IPS DF 6.9 (cell line): ENCODE data around the gene AKR1C4.
A peak's percentile ranks its signal among the peaks of the same experiment; 100 is the strongest.
"Not testable (repeated sequence)": the region's sequence is repeated elsewhere in the genome, so short reads cannot be mapped to it uniquely, and the experiment has no call there.

Experiments used
- DNase-seq: peaks from one replicate; pipeline ENCODE4 v3.0.0-alpha.2; 2013; ENCODE audit warnings: low read depth, low spot score
- H3K27ac ChIP-seq: one replicate; pipeline ENCODE4 v1.5.1; 2013; ENCODE audit warnings: low read length, control low read depth
- H3K27me3 ChIP-seq: 2 replicates; pipeline ENCODE4 v1.6.1; 2013; ENCODE audit warnings: mild to moderate bottlenecking, low read length; ENCODE audit not compliant: control insufficient read depth, insufficient read depth
- H3K36me3 ChIP-seq: 2 replicates; pipeline ENCODE4 v1.6.1; 2013; ENCODE audit warnings: low read length; ENCODE audit not compliant: control insufficient read depth, insufficient read depth
- H3K4me1 ChIP-seq: 2 replicates; pipeline ENCODE4 v1.6.1; 2013; ENCODE audit warnings: low read length; ENCODE audit not compliant: control insufficient read depth, insufficient read depth
- H3K4me3 ChIP-seq: 2 replicates; pipeline ENCODE4 v1.5.1; 2013; ENCODE audit warnings: mild to moderate bottlenecking, low read length
- H3K9me3 ChIP-seq: 2 replicates; pipeline ENCODE4 v1.6.1; 2013; ENCODE audit warnings: low read length, inconsistent platforms; ENCODE audit not compliant: control insufficient read depth, insufficient read depth
- WGBS: extraction: QIAGEN DNeasy Blood & Tissue Kit; methylation state at CpG from one replicate; pipeline ENCODE4 v1.1.7; 2013; ENCODE audit warnings: mixed read lengths, missing lambda C conversion rate; ENCODE audit not compliant: insufficient read length, insufficient coverage; 5-methylcytosine and 5-hydroxymethylcytosine counted together

AKR1C4 gene

GRCh38 chr10:5234106-5234860, 37.6 kb downstream of the AKR1C4 start:
- no peak for DNase-seq
- no CpG with 5 or more reads among the region's 6 CpGs for WGBS
- Histone ChIP-seq H3K4me3 (no peak overlapping the region), H3K9me3 (no peaks in the 10 kb centered on the region), H3K27ac (no peak overlapping the region), H3K36me3 (no peaks in the 10 kb centered on the region), H3K4me1 (no peaks in the 10 kb centered on the region), H3K27me3 (no peaks in the 10 kb centered on the region)

- H3K27ac ChIP-seq, DNase-seq, H3K4me1 ChIP-seq, H3K36me3 ChIP-seq, H3K27me3 ChIP-seq, H3K9me3 ChIP-seq, H3K4me3 ChIP-seq: not testable (repeated sequence)
- no CpG with 5 or more reads among the region's 2 CpGs for WGBS
These were observed 40.9 kb downstream of the AKR1C4 start for GRCh38 chr10:5237541-5237940.

DNA sequence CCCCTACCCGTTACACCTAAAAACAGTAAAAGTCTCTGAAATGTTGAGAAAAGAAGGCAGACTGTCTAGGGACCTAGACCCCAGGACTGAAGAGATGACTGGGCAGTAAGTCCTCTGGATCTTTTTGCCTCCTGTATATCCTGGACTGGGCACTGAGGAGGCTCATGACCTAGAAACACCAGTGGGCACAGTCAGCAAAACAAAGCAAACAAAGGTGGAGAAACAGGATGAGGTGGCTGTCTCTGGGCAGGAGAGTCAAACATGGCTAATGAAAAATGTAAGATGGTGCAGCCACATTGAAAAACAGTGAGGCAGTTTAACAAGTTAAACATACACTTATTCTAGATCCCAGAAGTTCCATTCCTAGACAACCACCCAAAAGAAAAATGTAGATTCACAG, 45.9 kb downstream of the AKR1C4 start:
- no peaks in the 10 kb centered on the region for H3K9me3 ChIP-seq
- no peaks in the 10 kb centered on the region for H3K27me3 ChIP-seq
- no peaks in the 10 kb centered on the region for H3K4me1 ChIP-seq
- H3K36me3 ChIP-seq: no peaks in the 10 kb centered on the region
- no peak overlapping the region for H3K4me3 ChIP-seq
- H3K27ac ChIP-seq: no peak overlapping the region
- no CpG with 5 or more reads among the region's 1 CpG for WGBS
- no peak for DNase-seq

DNA sequence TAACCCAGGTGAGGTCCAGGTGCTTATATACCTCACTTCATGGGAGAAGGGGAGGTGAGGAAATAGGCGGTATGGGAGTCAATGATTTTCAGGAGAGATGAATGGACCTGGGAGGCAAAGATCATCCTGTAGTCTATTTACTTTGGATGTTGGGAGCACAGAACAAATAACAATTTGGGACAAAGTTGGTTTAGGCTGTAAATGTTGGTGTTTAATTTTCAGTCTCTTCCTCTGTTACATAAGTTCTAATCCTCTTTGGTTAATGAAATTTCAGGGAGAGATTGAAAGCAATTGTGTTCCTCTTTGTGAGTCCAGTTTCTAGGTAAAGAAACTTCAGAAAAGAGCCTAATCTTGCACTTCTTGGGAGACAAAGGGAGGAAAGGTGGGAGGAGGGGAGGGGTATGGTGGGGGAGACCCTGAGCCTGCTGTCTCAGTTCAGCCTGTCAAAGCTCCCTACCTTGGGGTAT, 46.9 kb downstream of the AKR1C4 start:
- H3K4me1 ChIP-seq: no peaks in the 10 kb centered on the region
- H3K4me3 ChIP-seq: no peak overlapping the region
- H3K27ac ChIP-seq: no peak overlapping the region
- DNase-seq: no peak
- no peaks in the 10 kb centered on the region for H3K27me3 ChIP-seq
- no peaks in the 10 kb centered on the region for H3K36me3 ChIP-seq
- H3K9me3 ChIP-seq: no peaks in the 10 kb centered on the region
- WGBS: no CpG with 5 or more reads among the region's 1 CpG

DNA sequence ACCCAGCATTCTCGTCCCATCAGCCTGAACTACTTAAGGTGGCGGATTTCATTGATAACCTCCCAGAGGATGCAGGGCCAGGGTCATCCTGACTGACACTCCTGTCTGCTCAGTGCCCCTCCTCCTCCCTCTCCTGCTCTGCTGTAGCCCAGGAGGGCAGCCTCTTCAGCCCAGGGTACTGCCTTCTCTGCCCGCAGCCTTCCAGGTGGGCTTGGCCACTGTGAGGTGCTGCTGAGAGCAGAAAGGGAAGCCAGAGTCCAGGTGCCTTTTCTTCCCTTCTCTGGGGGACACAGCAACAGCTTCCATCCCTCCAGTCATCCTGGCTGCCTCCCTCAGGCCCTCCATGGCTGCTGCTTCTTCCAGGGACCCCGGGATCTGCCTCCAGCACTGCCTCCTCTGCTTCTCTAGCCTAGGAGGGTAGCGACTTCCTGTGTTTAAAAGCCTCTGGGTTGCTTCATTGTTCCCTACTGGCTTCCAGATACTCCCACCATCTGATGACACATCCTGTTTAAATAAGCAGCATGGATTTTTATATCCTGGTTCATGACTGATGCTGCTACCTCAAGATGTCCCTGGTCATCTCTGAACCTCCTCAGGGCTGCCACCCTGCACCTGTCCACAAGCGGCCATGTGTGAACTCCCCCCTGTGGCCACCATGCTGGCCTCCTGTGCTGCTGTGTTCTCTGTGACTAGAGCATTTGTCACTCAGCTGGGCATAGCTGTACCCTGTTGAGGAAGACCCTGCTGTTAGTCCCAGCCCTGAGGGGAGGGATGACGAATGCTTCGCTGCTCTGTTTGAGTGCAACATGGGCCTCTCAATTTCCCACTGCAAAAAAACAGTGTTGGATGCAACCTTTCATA, 55.8 kb downstream of the AKR1C4 start:
- Histone ChIP-seq H3K27me3 (no peaks in the 10 kb centered on the region), H3K36me3 (no peaks in the 10 kb centered on the region), H3K4me3 (no peak overlapping the region), H3K27ac (no peak overlapping the region), H3K9me3 (no peaks in the 10 kb centered on the region), H3K4me1 (no peaks in the 10 kb centered on the region)
- DNase-seq: peak; percentile 7
- no CpG with 5 or more reads among the region's 8 CpGs for WGBS

DNA sequence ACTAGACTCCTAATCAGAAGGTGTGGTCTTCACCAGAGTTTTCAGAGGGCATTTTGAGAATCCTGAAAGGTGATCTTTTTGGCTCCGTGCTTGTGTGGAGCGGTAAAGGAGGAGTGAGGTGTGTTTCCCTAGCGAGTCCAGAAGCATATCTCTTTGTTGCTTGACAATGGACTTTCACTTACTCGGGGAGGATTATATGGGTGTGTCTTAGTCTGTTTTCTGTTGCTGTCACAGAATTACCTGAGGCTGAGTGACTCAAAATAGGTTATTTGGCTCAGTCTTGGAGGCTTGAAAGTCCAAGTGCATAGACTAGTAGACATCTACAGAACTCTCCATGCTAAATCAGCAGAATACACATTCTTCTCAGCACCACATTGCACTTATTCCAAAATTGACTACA, 57.9 kb downstream of the AKR1C4 start:
- no peak overlapping the region for H3K27ac ChIP-seq
- H3K27me3 ChIP-seq: no peaks in the 10 kb centered on the region
- no peaks in the 10 kb centered on the region for H3K9me3 ChIP-seq
- no peak overlapping the region for H3K4me3 ChIP-seq
- H3K4me1 ChIP-seq: no peaks in the 10 kb centered on the region
- H3K36me3 ChIP-seq: no peaks in the 10 kb centered on the region
- no peak for DNase-seq
- no CpG with 5 or more reads among the region's 4 CpGs for WGBS

GRCh38 chr10:5257768-5258167, 61.1 kb downstream of the AKR1C4 start:
- H3K4me3 ChIP-seq, H3K36me3 ChIP-seq, H3K27me3 ChIP-seq, H3K27ac ChIP-seq, H3K9me3 ChIP-seq, H3K4me1 ChIP-seq, DNase-seq: not testable (repeated sequence)
- no CpG with 5 or more reads among the region's 3 CpGs for WGBS

DNA sequence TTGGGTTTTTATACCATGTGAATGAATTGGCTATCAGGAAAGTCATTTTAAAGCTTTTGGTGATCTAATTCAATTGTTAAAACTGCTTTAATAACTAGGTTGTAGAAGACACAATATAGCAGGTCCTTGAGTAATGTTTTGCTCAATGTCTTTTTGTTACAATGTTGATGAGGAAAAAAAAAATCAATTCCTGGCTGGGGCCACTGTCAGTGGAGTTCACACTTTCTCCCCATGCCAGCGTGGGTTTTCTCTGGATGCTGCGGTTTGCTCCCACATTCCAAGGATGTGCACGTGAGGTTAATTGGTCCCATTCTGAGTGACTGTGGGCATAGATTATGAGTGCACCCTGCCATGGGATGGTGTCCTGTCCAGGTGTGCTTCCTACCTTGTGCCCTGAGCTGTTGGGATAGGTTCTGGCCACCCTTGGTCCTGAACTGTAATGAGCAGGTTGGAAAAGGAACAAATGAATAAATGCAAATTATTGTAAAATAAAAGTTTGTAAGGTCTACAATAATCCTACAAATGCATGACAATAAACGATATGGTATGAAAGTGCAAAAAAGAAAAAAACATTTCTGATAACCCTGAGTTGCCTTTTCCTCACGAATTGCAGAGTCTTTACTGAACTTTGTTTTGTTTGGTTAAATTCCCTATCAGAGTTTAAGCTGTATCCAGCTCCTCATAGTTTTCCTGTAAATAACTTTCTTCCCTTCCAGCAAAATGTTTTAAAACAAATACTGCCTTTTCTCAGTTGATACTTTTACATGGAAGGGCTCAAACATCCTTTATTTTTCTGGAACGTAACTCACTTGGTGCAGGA, 62.7 kb downstream of the AKR1C4 start:
- Histone ChIP-seq H3K4me1 (no peaks in the 10 kb centered on the region), H3K9me3 (no peaks in the 10 kb centered on the region; the same call in 1 of the 2 replicates), H3K4me3 (no peak overlapping the region), H3K27me3 (no peaks in the 10 kb centered on the region), H3K27ac (no peak overlapping the region), H3K36me3 (no peaks in the 10 kb centered on the region)
- DNase-seq: no peak
- WGBS: no CpG with 5 or more reads among the region's 6 CpGs

GRCh38 chr10:5259952-5260578, 63.4 kb downstream of the AKR1C4 start:
- no peaks in the 10 kb centered on the region for H3K36me3 ChIP-seq
- no peaks in the 10 kb centered on the region for H3K4me1 ChIP-seq
- no peak overlapping the region for H3K27ac ChIP-seq
- no peak overlapping the region for H3K4me3 ChIP-seq
- no peaks in the 10 kb centered on the region; the same call in 1 of the 2 replicates for H3K9me3 ChIP-seq
- H3K27me3 ChIP-seq: no peaks in the 10 kb centered on the region
- DNase-seq: no peak
- WGBS: no CpG with 5 or more reads among the region's 5 CpGs

- Histone ChIP-seq H3K9me3 (no peaks in the 10 kb centered on the region; the same call in 1 of the 2 replicates), H3K4me3 (no peak overlapping the region), H3K27ac (no peak overlapping the region), H3K4me1 (no peaks in the 10 kb centered on the region), H3K36me3 (no peaks in the 10 kb centered on the region), H3K27me3 (no peaks in the 10 kb centered on the region)
- DNase-seq: no peak
- no CpG with 5 or more reads among the region's 3 CpGs for WGBS
These were observed 64.2 kb downstream of the AKR1C4 start for GRCh38 chr10:5260828-5261227.
